SK-N-SH (cell line): ENCODE measurements around the gene TBL2. TPM values are rescaled to one million over a fixed set of nuclear protein-coding genes. Genes with fewer than 3 reads are reported as not detected.

Experiments used
- CTCF ChIA-PET: fragments of 300-600, 350-600 bp; formaldehyde crosslinking; extraction: SDS; loops from one replicate; lab custom pipeline; 2021; lab: Yijun Ruan, JAX
- POLR2A ChIA-PET: fragments of 350-600 bp; sonication (Branson Sonifier 250); formaldehyde crosslinking; extraction: SDS; loops from one replicate; lab custom pipeline; 2020; ENCODE audit warnings: antibody characterized with exemption, inconsistent platforms; lab: Yijun Ruan, JAX
- DNase-seq: peaks from one replicate; pipeline ENCODE4 v3.0.0; 2012
- H2AFZ ChIP-seq: fragments of 200-600 bp; sonication (generic); 2 replicates; pipeline ENCODE4 v1.8.1; 2016; ENCODE audit warnings: antibody characterized with exemption, mild to moderate bottlenecking, low read depth
- H3F3A ChIP-seq: fragments of 200-600 bp; sonication (generic); replicated peaks from 2 replicates; pipeline ENCODE3; 2016; ENCODE audit warnings: antibody characterized with exemption, mild to moderate bottlenecking; ENCODE audit not compliant: insufficient read depth
- H3K27ac ChIP-seq, 2 experiments: fragments of 200-500 bp in 1 of 2; fragments of 200-600 bp in 1 of 2; sonication (Bioruptor generic) in 1 of 2; sonication (generic), shearing (Covaris generic) in 1 of 2; 2 replicates each; pipeline versions ENCODE4 v1.5.1 to v1.6.1; 2014 to 2016; ENCODE audit warnings: low read depth in 2 of 2, inconsistent platforms in 1 of 2, low read length in 1 of 2, mild to moderate bottlenecking in 1 of 2, mixed read lengths in 1 of 2
- H3K27me3 ChIP-seq: fragments of 200-600 bp; sonication (generic), shearing (Covaris generic); 2 replicates; pipeline ENCODE4 v1.6.1; 2016; ENCODE audit warnings: mixed run types; ENCODE audit not compliant: insufficient read depth
- H3K36me3 ChIP-seq, 2 experiments: fragments of 200-500 bp in 1 of 2; fragments of 200-600 bp in 1 of 2; sonication (Bioruptor generic) in 1 of 2; sonication (generic) in 1 of 2; replicated peaks in 1 of 2; 2 replicates each; pipeline versions ENCODE3 to v1.5.1; 2014 to 2016; ENCODE audit warnings: low read length in 1 of 2, mild to moderate bottlenecking in 1 of 2; ENCODE audit not compliant: insufficient read depth in 2 of 2, control insufficient read depth in 1 of 2
- H3K4me1 ChIP-seq, 2 experiments: fragments of 200-500 bp in 1 of 2; fragments of 200-600 bp in 1 of 2; sonication (Bioruptor generic) in 1 of 2; sonication (generic), shearing (Covaris generic) in 1 of 2; 2 replicates each; pipeline versions ENCODE4 v1.5.1 to v1.6.1; 2014 to 2016; ENCODE audit warnings: low read depth in 1 of 2, low read length in 1 of 2, mixed run types in 1 of 2; ENCODE audit not compliant: insufficient read depth in 2 of 2, control insufficient read depth in 1 of 2
- H3K4me2 ChIP-seq: fragments of 200-600 bp; sonication (generic), shearing (Covaris generic); 2 replicates; pipeline ENCODE4 v1.6.1; 2017; ENCODE audit warnings: mixed run types
- H3K4me3 ChIP-seq, 2 experiments: fragments of 200-500 bp in 1 of 2; fragments of 200-600 bp in 1 of 2; sonication (Bioruptor generic) in 1 of 2; sonication (generic), shearing (Covaris generic) in 1 of 2; 2 replicates each; pipeline versions ENCODE4 v1.5.1 to v1.8.1; 2014 to 2016; ENCODE audit warnings: low read depth in 2 of 2, inconsistent platforms in 1 of 2, low read length in 1 of 2, mild to moderate bottlenecking in 1 of 2, mixed read lengths in 1 of 2, moderate library complexity in 1 of 2
- H3K79me2 ChIP-seq: fragments of 200-600 bp; sonication (generic); 2 replicates; pipeline ENCODE4 v1.8.1; 2017; ENCODE audit warnings: mild to moderate bottlenecking; ENCODE audit not compliant: insufficient read depth
- H3K9ac ChIP-seq: fragments of 200-600 bp; sonication (generic); 2 replicates; pipeline ENCODE4 v1.6.1; 2017; ENCODE audit warnings: mixed run types
- H3K9me2 ChIP-seq: fragments of 200-600 bp; sonication (generic); 2 replicates; pipeline ENCODE4 v1.6.1; 2017; ENCODE audit warnings: mixed run types
- H3K9me3 ChIP-seq: fragments of 200-600 bp; sonication (generic); 2 replicates; pipeline ENCODE4 v1.6.1; 2017; ENCODE audit warnings: mixed run types, mild to moderate bottlenecking, moderate library complexity
- H4K20me1 ChIP-seq: fragments of 200-600 bp; sonication (generic); 2 replicates; pipeline ENCODE4 v1.6.1; 2017; ENCODE audit warnings: mild to moderate bottlenecking, mixed run types; ENCODE audit not compliant: insufficient read depth
- CTCF ChIP-seq: fragments of 200-600 bp; sonication (generic); IDR thresholded peaks from 2 replicates; pipeline ENCODE4 v1.6.1; 2017; ENCODE audit warnings: antibody characterized with exemption, mild to moderate bottlenecking, moderate library complexity
- ELF1 ChIP-seq: IDR thresholded peaks from 2 replicates; pipeline ENCODE4 v1.4.0; 2012
- EZH2phosphoT487 ChIP-seq: fragments of 200-600 bp; sonication (generic); IDR thresholded peaks from 2 replicates; pipeline ENCODE4 v1.6.1; 2017; ENCODE audit warnings: low read depth, mixed run types, mild to moderate bottlenecking, antibody characterized with exemption, moderate library complexity, borderline replicate concordance
- FOXJ3 ChIP-seq: sonication (generic); formaldehyde crosslinking; IDR thresholded peaks from 2 replicates; pipeline ENCODE4 v1.5.1; 2020; ENCODE audit warnings: mild to moderate bottlenecking, missing genetic modification reagents
- GABPA ChIP-seq: IDR thresholded peaks from 2 replicates; pipeline ENCODE4 v1.4.0; 2012; ENCODE audit warnings: low read depth, mild to moderate bottlenecking
- IRF3 ChIP-seq: fragments of 150-350 bp; IDR thresholded peaks from 2 replicates; pipeline ENCODE4 v1.6.1; 2016; ENCODE audit warnings: mild to moderate bottlenecking, low read depth, low read length
- JUND ChIP-seq: IDR thresholded peaks from 2 replicates; pipeline ENCODE4 v1.4.0; 2012
- MAX ChIP-seq: IDR thresholded peaks from 2 replicates; pipeline ENCODE4 v1.4.0; 2012; ENCODE audit warnings: low read depth
- MXI1 ChIP-seq: IDR thresholded peaks from 2 replicates; pipeline ENCODE4 v1.6.1; 2012; ENCODE audit warnings: mild to moderate bottlenecking, low read depth, low read length, improper control_type of control experiment
- NRF1 ChIP-seq: IDR thresholded peaks from 2 replicates; pipeline ENCODE4 v1.6.1; 2012; ENCODE audit warnings: low read depth, mild to moderate bottlenecking, low read length
- PBX3 ChIP-seq: IDR thresholded peaks from 2 replicates; pipeline ENCODE4; 2012
- POLR2AphosphoS5 ChIP-seq: IDR thresholded peaks from 2 replicates; pipeline ENCODE4 v1.6.1; 2012; ENCODE audit warnings: low read depth, low read length
- RAD21 ChIP-seq: IDR thresholded peaks from 2 replicates; pipeline ENCODE4 v1.6.1; 2012; ENCODE audit warnings: mild to moderate bottlenecking, low read length
- RCOR1 ChIP-seq: fragments of 150-350 bp; IDR thresholded peaks from 2 replicates; pipeline ENCODE4 v1.6.1; 2017; ENCODE audit warnings: antibody characterized with exemption, low read length
- SIN3A ChIP-seq: IDR thresholded peaks from 2 replicates; pipeline ENCODE4 v1.6.1; 2012; ENCODE audit warnings: low read depth, mild to moderate bottlenecking, low read length, moderate library complexity, borderline replicate concordance
- SMC3 ChIP-seq: IDR thresholded peaks from 2 replicates; pipeline ENCODE4 v1.6.1; 2012; ENCODE audit warnings: low read depth, low read length, improper control_type of control experiment
- TAF1 ChIP-seq: IDR thresholded peaks from 2 replicates; pipeline ENCODE4 v1.6.1; 2012; ENCODE audit warnings: low read depth, mild to moderate bottlenecking, low read length, moderate library complexity, borderline replicate concordance
- TCF12 ChIP-seq: IDR thresholded peaks from 2 replicates; pipeline ENCODE4 v1.4.0; 2012
- TEAD4 ChIP-seq: IDR thresholded peaks from 2 replicates; pipeline ENCODE4 v1.4.0; 2012; ENCODE audit warnings: mild to moderate bottlenecking, borderline replicate concordance; ENCODE audit not compliant: insufficient read depth
- ZBTB33 ChIP-seq: IDR thresholded peaks from 2 replicates; pipeline ENCODE4 v1.4.0; 2012; ENCODE audit warnings: low read depth, borderline replicate concordance
- WGBS: methylation state at CpG from one replicate; pipeline ENCODE4 v1.1.6; 2017; ENCODE audit warnings: low lambda C conversion rate; 5-methylcytosine and 5-hydroxymethylcytosine counted together
- polyA plus RNA-seq, 3 experiments: library from polyadenylated mRNA; depleted of rRNA; stranded (reverse); fragments of >200 nt; gene quantifications; 2 replicates each; pipeline ENCODE4 v1.2.3, GENCODE V29; 2012

TBL2 gene
- polyA plus RNA-seq, 1 of the 3 experiments (the other 2 are of a cell fraction): 63.6 TPM

GRCh38 chr7:73519867-73520672, 58.3 kb downstream of the TBL2 start:
- Histone ChIP-seq H3K79me2 (peaks cover 72% of the 10 kb centered on the region), H3F3A (peaks cover 25% of the 10 kb centered on the region), H3K4me3 (peak overlapping the region; percentile 69 to 83), H3K9me3 (no peaks in the 10 kb centered on the region), H3K4me1 (peaks cover 14 to 23% of the 10 kb centered on the region in 2 experiments), H3K27ac (peak overlapping the region; percentile 25 to 77; a peak in 3 of 4 replicates), H2AFZ (no peak overlapping the region), H4K20me1 (peaks cover 59% of the 10 kb centered on the region), H3K36me3 (peaks cover 11 to 47% of the 10 kb centered on the region in 2 experiments), H3K9ac (peak overlapping the region; percentile 85), H3K9me2 (no peaks in the 10 kb centered on the region), H3K27me3 (no peaks in the 10 kb centered on the region), H3K4me2 (peak overlapping the region; percentile 94)
- CTCF ChIA-PET: interaction anchor here (1.0 to 2.1 kb wide), 9 partner anchors 10 to 215 kb away, joined by 3 to 11 read pairs (median 3); no protein-coding TSS in a partner anchor
- POLR2A ChIA-PET: interaction anchor here (0.6 kb wide), 1 partner anchor 63 kb away, joined by 3 read pairs; no protein-coding TSS in a partner anchor
- WGBS: 68% methylated on average over 18 of the region's 18 CpGs
- no peak for TF ChIP-seq POLR2AphosphoS5
- no peak for TF ChIP-seq TAF1
- no peak for TF ChIP-seq ELF1
- no peak for TF ChIP-seq TCF12
- TF ChIP-seq MXI1: no peak
- no peak for TF ChIP-seq IRF3
- no peak for TF ChIP-seq ZBTB33
- no peak for TF ChIP-seq PBX3
- no peak for TF ChIP-seq CTCF
- no peak for TF ChIP-seq RCOR1
- no peak for TF ChIP-seq FOXJ3 (CRISPR knock-in tag)
- TF ChIP-seq SIN3A: no peak
- TF ChIP-seq GABPA: no peak
- no peak for TF ChIP-seq MAX
- TF ChIP-seq EZH2phosphoT487: no peak
- no peak for TF ChIP-seq JUND
- TF ChIP-seq RAD21: no peak
- no peak for TF ChIP-seq TEAD4
- no peak for TF ChIP-seq SMC3
- TF ChIP-seq NRF1: no peak
- no peak for DNase-seq
